HS-5 (cell line): ENCODE results near the gene SYNPO.

Source experiments
- DNase-seq: peaks from one replicate; pipeline ENCODE4 v3.0.0-alpha.2; 2012; ENCODE audit warnings: low read depth

Gene SYNPO, protein sequence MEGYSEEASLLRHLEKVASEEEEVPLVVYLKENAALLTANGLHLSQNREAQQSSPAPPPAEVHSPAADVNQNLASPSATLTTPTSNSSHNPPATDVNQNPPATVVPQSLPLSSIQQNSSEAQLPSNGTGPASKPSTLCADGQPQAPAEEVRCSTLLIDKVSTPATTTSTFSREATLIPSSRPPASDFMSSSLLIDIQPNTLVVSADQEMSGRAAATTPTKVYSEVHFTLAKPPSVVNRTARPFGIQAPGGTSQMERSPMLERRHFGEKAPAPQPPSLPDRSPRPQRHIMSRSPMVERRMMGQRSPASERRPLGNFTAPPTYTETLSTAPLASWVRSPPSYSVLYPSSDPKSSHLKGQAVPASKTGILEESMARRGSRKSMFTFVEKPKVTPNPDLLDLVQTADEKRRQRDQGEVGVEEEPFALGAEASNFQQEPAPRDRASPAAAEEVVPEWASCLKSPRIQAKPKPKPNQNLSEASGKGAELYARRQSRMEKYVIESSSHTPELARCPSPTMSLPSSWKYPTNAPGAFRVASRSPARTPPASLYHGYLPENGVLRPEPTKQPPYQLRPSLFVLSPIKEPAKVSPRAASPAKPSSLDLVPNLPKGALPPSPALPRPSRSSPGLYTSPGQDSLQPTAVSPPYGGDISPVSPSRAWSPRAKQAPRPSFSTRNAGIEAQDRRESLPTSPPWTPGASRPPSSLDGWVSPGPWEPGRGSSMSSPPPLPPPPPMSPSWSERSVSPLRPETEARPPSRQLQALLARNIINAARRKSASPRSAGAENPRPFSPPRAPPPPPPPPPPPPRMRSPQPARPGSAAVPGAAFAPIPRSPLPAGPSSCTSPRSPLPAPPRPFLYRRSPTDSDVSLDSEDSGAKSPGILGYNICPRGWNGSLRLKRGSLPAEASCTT

DNA sequence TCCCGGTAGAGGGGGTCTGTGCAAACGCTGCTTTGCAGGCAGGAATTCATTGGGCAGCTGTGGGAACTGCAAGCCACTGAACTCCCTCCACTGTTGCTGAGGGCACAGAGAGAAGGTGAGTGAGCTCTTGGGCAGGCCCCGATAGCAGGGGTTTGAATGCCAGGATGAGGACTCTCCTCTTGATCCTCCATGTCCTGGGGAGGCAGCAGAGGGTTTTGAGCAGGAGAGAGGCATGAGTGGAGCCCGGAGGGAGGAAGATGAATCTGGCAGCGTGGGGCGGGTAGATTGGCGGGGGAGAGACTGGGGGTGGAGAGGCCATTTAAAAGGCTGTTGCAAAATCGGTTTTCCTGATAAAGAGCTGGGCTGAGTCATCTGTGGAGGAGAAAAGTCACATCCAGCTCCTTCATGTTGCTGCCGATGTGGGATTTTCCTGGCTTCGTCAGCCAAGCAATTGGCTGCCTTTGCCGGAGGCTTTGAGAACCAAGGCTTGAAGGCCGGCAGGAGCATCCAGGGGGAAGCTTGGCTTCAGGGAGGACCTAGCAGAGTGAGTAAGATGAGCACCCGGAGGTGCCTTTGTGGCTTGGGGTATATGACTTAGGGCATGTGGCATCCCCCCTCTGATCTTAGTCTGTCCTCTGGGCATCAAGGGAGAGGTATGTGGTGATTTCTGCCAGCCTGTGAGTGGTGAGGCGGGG is at the start of gene SYNPO:
TSS of gene SYNPO (plus strand) at position 350 of the 695 bp plus-strand sequence. CDS start 7,616 bp downstream, outside the sequence.
- peak; percentile 92 for DNase-seq

DNA sequence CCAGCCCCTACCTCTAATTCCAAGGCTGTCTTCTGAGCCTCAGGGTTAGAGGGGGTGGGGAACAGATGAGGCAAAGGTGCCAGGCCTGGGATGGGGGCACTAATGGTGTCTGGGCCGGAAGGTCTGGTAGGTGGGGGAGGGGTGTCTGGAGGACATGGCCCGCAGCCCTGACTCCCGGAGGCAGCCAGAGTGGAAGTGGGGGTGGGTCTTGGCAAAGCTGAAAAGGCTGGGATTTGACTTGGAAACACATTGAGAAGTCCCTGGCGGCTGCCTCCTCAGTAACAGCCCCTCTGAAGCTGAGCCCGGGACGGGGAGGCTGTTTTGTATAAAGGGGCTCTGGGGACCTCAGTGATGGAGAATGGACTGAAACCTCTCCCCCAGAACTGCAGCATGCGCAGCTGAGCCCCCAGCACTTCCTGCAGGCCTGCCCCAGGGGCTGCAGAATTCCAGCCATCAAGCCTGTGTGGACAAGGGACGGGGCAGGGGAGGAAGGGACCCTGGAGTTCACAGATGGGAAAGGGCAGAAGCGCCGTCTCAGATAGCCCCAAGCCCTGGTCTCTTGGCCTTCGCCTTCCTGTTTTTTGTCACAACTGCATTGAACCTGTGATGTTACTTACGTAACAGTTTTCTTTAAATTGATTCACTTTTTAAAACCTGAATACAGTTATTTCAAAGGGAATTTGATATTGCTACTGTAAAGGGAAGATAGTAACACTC is 49.3 kb upstream of the SYNPO start:
- DNase-seq = no peak

DNA sequence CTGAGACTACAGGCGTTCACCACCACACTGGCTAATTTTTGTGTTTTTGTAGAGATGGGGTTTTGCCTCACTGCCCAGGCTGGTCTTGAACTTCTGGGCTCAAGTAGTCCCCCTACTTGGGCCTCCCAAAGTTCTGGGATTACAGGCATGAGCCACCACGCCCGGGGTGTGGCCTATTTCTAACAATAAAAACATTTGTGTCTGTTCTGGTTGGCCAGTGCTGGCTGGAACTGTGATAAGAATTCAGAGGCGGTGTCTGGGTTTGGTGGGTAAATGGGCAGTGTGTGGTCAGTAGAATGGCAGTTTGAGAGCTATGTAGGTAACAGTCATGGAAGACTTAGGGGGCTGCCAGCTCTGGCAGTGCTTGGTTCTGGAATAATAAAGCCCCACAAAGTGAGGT is 46.9 kb upstream of the SYNPO start:
- DNase-seq = no peak

DNA sequence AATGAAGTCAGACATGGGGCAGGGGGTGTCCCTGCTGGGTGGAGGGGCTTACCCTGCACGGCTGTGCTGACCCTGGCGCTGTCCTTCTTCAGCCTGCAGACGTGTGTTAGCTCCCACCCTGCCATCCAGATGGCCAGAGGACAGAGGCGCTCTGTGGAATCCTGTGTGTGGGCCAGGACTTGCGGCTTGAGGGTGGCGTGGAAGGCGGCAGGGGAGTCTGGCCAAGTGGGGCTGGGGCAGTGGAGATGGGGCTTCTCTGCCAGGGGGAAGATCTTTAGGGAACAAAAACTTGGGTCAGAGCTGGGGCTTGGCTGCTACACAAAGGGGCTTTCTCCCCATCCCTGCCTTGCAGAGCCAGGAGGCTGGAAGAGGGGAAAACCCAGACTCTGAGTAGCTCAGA is 46.5 kb upstream of the SYNPO start:
- DNase-seq = no peak

DNA sequence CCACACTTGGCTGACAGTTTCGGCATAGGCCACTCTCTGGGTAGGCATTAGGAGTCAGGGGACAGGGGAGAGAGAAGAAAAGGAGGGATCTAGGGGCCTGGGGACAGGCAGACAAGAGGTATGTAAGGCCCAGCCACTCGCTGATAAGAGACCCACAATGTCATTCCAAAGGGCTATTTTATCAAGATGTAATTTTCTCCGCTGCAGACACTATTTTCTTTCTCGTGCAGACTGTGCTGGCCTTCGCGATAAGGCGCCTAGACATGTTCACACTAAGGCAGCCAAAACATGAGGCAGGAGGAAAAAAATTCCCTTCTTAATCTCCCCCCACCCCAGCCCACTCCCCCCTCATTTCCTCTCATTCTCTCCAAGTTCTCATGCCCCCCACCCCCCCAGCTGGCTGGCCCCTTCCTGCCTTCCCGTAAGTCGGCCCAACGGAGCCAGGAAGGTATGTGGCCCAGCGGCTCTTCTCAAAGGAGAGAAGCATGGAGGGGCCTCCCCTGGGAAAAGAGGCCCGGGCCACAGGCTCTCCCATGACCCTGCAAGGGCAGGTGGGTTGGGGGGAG is 44.9 kb upstream of the SYNPO start:
- DNase-seq = no peak

DNA sequence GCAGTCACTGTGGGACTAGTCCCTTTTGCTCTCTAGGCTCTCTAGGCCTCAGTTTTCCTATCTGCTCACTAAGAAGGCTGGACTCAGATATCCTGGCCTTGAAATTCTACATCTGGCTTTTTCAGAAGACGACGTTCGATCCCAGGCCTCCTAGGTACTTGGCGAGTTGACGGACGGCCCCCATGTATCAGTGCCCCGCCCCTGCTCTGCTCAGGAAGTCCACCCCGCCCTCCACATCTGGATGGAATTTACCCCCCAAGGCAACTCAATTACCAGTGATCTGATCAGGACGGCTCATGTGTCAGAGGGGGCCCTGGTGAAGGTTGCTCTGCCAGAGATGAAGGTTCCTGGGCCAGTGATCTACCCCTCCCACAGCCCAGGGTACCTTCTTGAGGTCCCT is 44.1 kb upstream of the SYNPO start:
- DNase-seq = no peak

DNA sequence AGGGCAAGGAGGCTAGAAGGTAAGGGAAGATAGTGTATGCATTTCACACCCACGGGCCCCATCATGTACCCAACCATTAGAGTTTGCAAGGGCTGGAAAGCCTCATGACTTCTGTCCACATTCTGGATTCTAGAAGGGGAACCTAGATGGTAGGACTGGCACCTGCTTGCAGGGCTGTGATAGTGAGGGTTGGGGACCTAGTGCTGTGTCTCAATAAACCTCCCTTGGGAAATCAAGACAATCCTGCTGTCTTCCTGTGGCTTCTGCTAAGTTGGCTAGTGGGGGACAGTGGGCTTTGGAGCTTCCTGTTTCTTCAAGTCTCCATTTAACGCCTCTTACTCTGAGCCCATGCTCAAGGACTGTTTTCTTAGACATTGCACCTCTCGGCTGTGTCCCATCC is 43.6 kb upstream of the SYNPO start:
- no peak for DNase-seq

DNA sequence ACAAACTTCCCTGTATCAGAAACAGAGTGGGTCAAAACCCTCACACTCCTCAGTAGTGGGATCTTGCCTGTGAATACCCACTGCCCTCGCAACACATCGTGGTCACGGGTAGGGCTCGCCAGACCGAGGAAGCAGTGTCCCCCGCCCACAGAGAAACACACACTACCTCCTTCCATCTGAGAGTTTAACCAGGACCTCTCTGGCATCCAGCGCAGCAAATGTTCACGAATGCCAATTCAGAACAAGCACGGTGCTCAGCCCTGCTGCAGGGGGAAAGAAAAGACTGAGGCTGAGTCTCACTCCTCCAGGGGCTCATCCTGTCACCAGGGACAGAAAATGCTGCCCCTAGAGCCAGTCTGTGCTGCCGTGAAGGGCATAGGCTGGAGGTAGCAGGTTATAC is 42.5 kb upstream of the SYNPO start:
- DNase-seq = no peak

DNA sequence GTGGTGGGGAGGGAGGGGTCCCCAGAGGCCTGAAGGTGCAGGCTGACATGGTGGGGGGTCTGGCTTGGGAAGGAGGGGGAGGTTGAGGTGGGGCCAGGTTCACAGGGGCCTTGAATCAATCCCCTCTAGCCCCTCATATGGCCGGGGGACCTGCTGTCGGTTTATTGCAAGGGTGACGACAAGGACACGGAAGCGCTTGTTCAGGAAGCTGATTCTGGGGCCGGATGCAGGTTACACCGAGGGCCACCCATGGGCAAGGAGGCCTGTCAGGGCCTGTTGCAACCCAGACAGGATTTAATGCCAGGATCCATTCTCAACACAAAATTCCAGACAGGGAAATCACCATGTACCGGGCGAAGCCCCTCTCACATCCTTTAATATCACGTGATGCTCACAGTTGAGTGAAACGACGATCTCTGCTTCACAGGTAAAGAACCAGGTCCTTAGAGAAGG is 41.6 kb upstream of the SYNPO start:
- DNase-seq = no peak

DNA sequence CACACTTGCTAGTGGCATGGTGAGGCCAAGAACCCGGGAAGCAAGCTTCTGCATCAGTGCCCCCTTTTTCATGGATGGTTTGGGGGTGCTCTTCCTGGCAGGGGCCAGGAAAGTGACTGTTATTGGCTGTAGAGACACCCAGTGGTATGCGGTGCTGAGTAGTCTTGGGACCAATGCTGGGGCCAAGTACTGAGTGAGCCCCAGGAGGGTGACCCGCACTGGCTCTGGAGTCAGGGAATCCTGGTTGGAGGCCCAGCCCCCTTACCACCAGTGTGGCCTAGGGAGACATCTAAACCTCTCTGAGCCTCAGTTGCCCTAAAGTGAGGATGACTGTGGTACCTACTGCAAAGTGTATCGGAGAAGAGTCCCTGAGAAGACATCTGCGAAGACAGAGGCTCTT is 41.2 kb upstream of the SYNPO start:
- DNase-seq = no peak

DNA sequence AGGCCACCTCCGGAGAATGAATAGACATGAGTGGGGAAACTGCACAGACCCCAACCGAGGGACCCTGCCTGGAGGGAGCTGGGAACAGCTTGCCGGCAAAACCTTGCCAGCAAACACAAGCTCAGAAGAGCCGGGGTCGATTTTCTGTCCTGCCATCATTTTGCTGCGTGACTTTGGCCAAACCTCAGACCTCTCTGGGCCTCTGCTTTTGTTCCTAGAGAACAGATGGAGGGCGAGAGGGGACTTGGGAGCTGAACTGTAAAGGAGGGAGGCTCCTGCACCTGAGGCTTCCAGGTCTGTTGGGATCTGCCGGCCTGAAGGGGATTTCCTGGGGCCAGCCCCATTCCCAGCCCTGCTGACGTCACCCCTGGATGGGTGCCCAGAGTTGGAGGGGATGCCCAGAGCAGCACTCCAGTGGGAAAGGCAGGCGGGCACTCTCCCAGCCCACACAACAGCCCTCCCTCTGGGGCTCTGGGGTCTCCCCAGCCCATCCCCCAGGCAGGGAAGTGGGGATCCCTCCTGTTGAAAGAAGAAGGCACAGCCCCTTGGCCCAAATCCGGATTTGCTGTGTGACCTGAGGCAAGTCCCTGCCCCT is 40.4 kb upstream of the SYNPO start:
- peak; percentile 14 for DNase-seq

DNA sequence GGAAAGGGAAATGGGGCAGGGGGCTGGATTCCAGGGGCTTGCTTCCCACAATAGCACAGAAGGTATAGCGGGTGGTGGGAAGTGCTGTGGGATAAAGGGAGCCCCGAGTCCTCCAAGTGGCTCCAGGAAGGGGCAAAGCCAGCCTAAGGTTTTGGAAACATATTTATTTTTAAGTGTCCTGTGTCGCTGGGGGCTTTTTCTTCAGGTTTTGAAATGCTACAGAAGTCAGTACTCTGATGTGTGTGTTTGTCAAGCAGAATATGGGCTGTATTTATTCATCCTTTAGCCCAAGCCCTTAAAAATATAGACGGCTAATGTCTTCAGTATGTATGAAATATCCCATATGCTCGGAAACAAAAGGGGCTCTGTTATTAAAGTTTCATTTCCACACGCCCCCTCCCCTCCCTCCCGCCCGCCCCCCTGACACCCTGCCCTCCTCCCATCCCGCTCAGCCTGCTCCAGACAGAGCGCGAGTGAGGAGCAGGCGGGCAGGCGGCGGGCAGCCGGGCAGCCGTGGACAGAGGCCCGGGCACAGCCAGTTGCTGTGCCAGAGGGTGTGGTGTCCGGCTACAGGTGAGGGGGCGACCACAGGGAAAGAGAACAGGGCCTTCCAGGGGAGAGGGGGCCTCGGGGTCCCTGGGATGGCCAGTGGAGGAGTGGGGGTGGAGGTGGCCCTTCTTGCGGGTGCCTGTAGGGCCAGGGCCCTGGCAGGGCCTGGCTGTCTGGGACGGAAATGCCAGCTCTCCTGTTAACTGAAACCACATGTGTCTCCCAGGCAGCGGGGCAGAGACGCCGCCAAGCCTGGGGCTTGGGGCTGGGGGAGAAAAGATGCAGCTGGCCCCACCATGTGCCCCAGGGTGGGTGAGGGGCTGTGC is 39.6 kb upstream of the SYNPO start:
- no peak for DNase-seq

DNA sequence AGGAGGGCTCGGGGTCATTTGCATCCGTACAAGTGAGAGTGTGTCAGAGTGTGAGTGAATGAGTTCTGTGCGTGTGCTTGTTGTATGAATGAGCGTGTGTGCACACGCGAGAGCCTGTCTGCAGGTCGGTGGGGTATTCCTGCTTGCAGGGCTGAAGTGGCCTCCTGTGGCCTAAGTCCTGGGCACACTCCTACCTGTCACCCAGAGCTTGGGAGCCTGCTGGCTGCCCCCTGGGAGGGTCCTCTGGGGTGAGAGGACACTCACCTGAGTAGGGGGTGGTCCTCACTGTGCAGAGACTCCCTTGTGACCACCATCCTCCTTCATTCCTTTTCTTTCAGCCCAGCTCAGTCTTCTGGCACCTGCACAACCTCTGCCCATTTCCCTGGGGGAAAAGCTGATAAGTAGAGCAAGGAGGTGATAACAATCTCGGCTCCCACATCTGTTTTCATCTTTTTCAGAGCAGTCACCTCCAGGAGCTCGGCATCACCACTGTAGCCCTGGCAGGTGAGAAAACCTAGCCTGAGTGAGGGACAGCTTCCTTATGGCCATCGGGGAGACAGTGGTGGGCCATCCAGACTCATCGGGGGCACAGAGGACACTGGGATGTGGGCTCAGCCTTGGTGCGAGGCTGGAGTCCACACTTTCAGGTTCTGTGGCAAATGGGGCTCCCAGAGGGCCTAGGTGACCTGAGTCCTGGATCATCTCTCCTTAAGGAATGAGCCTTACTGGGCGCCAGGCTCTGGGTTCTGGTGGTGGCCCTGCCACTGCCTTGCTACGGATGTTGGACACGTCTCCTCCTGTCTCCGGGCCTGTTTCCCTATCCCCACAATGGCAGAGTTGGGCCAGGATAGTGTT is 38.7 kb upstream of the SYNPO start:
- DNase-seq = no peak

DNA sequence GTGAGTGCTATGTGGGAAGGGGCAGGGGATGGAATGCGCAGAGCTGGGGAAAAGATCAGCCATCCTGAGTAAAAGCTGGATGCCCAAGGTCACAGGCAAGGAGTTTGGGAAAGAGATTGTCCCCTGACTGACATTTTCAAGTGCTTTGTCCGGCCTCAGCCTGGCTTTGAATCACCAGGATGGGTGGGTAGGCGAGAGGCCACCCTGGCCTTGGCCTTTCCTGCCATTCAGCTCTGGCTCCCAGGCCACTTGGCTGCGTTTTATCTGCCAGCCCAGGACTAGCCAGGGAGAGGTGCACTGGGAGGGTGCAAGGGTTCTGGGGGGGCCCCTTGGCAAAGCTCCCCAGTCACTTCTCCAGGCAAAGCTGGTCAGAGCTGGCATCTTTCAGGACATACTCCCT is 37.4 kb upstream of the SYNPO start:
- no peak for DNase-seq

DNA sequence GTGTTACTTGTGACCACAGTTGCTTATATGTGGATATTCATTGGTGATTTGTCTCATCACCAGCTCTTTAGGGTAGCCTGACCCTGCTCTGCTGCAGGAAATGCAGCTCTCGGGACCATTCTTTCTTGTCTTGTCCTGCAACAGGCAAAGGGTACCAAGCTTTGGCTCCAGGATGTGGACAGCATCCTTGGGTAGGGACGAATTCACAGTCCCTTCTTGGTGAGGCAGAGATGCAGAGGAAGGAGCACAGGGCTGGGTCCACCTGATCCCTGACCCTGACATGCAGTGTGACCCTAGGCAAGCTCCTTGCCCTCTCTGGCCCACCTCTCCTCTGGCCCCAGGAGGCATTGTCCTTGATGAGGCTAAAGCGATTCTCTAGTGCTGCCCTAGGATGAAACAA is 37.0 kb upstream of the SYNPO start:
- DNase-seq = no peak

DNA sequence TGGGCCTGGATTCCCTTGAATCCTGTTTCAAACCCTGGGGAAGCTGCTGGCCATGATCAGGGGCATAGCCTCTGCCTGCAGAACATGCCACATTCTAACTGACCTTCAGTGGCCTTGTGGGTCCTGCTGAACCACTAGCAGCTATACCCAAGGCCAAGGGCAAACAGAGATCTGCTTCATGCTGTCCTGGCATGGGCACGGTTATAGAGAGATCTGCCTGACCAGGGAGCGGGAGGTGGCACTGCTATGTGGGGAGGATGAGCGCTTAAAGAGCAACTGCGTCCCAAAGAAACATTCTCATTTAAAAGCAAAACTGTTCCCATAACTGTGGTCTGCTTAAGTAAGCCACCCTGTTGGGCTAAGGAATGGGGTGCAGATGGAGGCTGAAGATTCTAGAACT is 36.5 kb upstream of the SYNPO start:
- DNase-seq = no peak

DNA sequence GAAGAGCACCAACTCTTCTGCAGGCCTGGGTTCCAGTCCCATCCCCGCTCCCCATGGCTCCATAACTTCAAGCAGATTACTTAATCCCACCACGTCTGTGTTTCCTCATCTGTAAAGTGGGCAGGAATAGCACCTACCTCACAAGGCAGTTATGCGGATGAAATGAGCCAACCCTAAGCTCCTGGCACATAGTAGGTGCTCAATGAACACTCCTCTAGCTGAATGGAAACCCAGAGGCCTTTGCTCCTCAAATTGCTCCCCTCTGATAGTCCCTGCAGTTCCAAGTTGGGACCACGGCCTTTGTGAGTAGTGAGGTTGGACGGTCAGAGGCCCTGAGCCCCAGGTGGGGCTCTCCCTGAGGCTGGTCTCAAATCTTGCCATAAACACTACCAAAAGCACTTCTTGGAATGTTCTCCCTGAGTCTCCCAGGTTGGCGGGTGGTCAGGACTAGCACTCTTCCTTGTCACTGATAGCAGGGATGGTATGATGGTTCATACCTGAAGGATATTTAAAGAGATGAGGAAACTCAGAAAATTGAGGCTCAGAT is 35.5 kb upstream of the SYNPO start:
- no peak for DNase-seq

DNA sequence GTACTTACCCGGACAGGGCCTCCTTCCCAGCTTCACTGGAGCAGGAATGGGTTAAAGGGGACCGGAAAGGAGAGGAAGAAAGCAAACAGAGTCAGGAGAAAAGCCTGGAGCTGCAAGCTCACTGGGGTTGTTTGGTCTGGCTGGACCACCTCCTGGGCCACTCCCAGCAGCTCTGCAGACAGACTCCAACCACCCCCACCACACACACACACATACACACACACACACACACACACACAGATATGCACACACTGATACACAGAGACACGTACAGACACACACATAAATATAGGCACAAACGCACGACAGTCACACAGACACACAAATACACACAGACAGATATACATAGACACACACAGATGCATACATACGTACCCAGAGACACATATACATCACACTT is 34.9 kb upstream of the SYNPO start:
- no peak for DNase-seq

DNA sequence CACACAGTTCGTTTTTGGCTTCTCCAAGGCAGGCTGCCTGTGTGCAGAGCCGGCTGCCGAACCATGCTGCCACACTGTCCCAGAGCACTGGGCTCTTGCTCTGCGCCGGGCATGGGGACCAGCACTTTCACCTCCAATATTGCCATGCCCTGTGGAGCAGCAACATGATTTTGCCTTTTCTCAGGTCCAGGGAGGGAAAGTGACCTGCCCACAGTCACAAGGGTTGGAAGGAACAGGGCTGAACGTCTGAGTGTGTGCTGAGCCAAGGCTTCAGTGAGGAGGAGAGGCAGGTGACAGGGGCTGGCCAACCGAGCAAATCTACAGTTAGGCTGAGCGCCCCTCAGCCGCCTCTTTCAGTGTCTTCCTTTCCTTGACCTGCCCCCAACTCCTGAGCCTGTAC is 34.0 kb upstream of the SYNPO start:
- no peak for DNase-seq
